ENCODE data around the gene WWOX. TPM values are rescaled to one million over a fixed set of nuclear protein-coding genes. Genes with fewer than 3 reads are reported as not detected.

Gene WWOX
- polyA plus RNA-seq, 2 of the 4 experiments (the other 2 are of a cell fraction): 16.0 to 17.2 TPM

DNA sequence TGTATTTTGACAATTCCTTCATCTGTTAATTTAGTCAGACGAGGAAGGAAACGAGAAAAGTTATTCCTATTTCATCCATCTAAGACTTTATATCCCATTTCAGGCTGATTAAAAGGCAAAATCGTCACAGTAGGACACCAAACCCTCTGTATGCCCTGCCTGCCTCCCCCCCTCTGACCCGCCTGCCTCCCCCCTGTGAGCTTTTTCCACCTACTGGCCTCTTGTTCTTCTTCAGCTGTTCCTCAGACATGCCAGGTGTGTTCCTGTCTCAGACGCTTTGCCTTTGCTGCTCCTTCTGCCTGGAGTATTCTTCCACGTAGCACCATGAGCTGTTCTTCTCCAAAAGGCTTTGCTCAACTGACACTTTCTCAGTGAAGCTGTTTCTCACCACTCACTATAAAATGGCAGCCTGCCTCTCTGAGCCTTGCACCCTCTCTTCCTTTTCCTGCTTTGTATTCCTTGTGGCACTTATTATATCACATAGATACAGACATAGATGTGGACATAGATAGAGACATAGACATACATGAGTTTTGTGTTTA is 777.7 kb downstream of the WWOX start:
- Histone ChIP-seq H3K9me3 (no peaks in the 10 kb centered on the region), H3K27ac (no peak overlapping the region), H3K4me1 (no peaks in the 10 kb centered on the region), H3K4me3 (no peak overlapping the region), H3K4me2 (no peak overlapping the region)
- ChIA-PET CTCF (interaction anchor here (0.9 kb wide), 1 partner anchor 10 kb away, joined by 3 read pairs; no protein-coding TSS in a partner anchor), POLR2A (no interaction called here)
- TF ChIP-seq JUN (IDR thresholded peaks at IDR 0.05) (no peak), CBX8 (IDR thresholded peaks at IDR 0.05) (no peak), SMC3 (IDR thresholded peaks at IDR 0.05) (no peak), RARB (CRISPR knock-in tag; IDR thresholded peaks at IDR 0.05) (no peak), HOXB13 (CRISPR knock-in tag; IDR thresholded peaks at IDR 0.05; ENCODE audit: low read depth) (no peak), FOXS1 (CRISPR knock-in tag; IDR thresholded peaks at IDR 0.05) (no peak), GATA3 (IDR thresholded peaks at IDR 0.05; ENCODE audit: borderline replicate concordance) (no peak), HEYL (CRISPR knock-in tag; IDR thresholded peaks at IDR 0.05) (no peak), EHMT2 (IDR thresholded peaks at IDR 0.05; ENCODE audit: low read depth) (no peak), ESRRA (IDR thresholded peaks at IDR 0.05; ENCODE audit: borderline replicate concordance, low read length) (no peak)
- TF ChIP-seq, protein P1, sequence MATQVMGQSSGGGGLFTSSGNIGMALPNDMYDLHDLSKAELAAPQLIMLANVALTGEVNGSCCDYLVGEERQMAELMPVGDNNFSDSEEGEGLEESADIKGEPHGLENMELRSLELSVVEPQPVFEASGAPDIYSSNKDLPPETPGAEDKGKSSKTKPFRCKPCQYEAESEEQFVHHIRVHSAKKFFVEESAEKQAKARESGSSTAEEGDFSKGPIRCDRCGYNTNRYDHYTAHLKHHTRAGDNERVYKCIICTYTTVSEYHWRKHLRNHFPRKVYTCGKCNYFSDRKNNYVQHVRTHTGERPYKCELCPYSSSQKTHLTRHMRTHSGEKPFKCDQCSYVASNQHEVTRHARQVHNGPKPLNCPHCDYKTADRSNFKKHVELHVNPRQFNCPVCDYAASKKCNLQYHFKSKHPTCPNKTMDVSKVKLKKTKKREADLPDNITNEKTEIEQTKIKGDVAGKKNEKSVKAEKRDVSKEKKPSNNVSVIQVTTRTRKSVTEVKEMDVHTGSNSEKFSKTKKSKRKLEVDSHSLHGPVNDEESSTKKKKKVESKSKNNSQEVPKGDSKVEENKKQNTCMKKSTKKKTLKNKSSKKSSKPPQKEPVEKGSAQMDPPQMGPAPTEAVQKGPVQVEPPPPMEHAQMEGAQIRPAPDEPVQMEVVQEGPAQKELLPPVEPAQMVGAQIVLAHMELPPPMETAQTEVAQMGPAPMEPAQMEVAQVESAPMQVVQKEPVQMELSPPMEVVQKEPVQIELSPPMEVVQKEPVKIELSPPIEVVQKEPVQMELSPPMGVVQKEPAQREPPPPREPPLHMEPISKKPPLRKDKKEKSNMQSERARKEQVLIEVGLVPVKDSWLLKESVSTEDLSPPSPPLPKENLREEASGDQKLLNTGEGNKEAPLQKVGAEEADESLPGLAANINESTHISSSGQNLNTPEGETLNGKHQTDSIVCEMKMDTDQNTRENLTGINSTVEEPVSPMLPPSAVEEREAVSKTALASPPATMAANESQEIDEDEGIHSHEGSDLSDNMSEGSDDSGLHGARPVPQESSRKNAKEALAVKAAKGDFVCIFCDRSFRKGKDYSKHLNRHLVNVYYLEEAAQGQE (IDR thresholded peaks at IDR 0.05): no peak
- TF ChIP-seq, protein P2, sequence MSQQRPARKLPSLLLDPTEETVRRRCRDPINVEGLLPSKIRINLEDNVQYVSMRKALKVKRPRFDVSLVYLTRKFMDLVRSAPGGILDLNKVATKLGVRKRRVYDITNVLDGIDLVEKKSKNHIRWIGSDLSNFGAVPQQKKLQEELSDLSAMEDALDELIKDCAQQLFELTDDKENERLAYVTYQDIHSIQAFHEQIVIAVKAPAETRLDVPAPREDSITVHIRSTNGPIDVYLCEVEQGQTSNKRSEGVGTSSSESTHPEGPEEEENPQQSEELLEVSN (IDR thresholded peaks at IDR 0.05; ENCODE audit: borderline replicate concordance, low read depth): no peak
- FAIRE-seq: no peak
- no peak for ATAC-seq
- DNase-seq (ENCODE audit: low read depth in 1 of 2, low spot score in 1 of 2): no peak
- WGBS (ENCODE audit: missing lambda C conversion rate): 33% methylated on average over 6 of the region's 6 CpGs

DNA sequence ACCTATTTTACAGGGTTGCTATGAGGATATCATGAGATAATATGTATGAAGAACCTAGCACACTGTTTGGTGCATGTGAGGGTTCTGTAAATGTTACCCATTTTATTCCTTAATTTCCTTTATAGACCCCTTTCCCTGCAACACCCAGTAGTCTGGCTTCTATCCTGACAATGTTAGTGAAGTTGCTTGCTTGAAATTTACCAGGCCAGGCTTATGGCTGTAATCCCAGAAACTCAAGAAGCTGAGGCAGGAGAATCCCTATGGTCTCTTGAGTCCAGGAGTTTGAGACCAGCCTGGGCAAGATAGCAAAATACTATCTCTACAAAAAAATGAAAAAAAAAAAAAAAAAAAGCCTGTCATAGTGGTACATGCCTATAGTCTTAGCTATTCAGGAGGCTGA is 779.1 kb downstream of the WWOX start:
- Histone ChIP-seq H3K4me3 (no peak overlapping the region), H3K4me2 (no peak overlapping the region), H3K27ac (no peak overlapping the region), H3K4me1 (no peaks in the 10 kb centered on the region), H3K9me3 (no peaks in the 10 kb centered on the region)
- POLR2A ChIA-PET: no interaction called here
- TF ChIP-seq KDM1A (IDR thresholded peaks at IDR 0.05; ENCODE audit: low read depth) (no peak), EP300 (IDR thresholded peaks at IDR 0.05) (no peak), RNF2 (IDR thresholded peaks at IDR 0.05; ENCODE audit: borderline replicate concordance, low read depth) (no peak), ESRRA (IDR thresholded peaks at IDR 0.05; ENCODE audit: borderline replicate concordance, low read length) (no peak), JUNB (IDR thresholded peaks at IDR 0.05) (no peak), NPAS2 (CRISPR knock-in tag; IDR thresholded peaks at IDR 0.05; ENCODE audit: borderline replicate concordance) (no peak), MAZ (IDR thresholded peaks at IDR 0.05; ENCODE audit: borderline replicate concordance, low read depth, low read length) (no peak), POLR2A (IDR thresholded peaks at IDR 0.05; ENCODE audit: low read length) (no peak), RAD21 (conservative IDR thresholded peaks at IDR 0.05 in 1 of 2, IDR thresholded peaks at IDR 0.05 in 1 of 2) (no peak), CEBPB (IDR thresholded peaks at IDR 0.05) (no peak), TP53 (CRISPR knock-in tag; IDR thresholded peaks at IDR 0.05) (no peak), EHF (CRISPR knock-in tag; IDR thresholded peaks at IDR 0.05) (no peak), JUN (IDR thresholded peaks at IDR 0.05) (no peak), MYC (IDR thresholded peaks at IDR 0.05; ENCODE audit: borderline replicate concordance, low read length) (no peak)
- TF ChIP-seq, protein P3, sequence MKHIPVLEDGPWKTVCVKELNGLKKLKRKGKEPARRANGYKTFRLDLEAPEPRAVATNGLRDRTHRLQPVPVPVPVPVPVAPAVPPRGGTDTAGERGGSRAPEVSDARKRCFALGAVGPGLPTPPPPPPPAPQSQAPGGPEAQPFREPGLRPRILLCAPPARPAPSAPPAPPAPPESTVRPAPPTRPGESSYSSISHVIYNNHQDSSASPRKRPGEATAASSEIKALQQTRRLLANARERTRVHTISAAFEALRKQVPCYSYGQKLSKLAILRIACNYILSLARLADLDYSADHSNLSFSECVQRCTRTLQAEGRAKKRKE (CRISPR knock-in tag; IDR thresholded peaks at IDR 0.05; ENCODE audit: low read depth): no peak
- TF ChIP-seq, protein P4, sequence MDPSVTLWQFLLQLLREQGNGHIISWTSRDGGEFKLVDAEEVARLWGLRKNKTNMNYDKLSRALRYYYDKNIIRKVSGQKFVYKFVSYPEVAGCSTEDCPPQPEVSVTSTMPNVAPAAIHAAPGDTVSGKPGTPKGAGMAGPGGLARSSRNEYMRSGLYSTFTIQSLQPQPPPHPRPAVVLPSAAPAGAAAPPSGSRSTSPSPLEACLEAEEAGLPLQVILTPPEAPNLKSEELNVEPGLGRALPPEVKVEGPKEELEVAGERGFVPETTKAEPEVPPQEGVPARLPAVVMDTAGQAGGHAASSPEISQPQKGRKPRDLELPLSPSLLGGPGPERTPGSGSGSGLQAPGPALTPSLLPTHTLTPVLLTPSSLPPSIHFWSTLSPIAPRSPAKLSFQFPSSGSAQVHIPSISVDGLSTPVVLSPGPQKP (IDR thresholded peaks at IDR 0.05; ENCODE audit: low read depth, low read length): no peak
- TF ChIP-seq, protein P5, sequence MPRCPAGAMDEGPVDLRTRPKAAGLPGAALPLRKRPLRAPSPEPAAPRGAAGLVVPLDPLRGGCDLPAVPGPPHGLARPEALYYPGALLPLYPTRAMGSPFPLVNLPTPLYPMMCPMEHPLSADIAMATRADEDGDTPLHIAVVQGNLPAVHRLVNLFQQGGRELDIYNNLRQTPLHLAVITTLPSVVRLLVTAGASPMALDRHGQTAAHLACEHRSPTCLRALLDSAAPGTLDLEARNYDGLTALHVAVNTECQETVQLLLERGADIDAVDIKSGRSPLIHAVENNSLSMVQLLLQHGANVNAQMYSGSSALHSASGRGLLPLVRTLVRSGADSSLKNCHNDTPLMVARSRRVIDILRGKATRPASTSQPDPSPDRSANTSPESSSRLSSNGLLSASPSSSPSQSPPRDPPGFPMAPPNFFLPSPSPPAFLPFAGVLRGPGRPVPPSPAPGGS (IDR thresholded peaks at IDR 0.05): no peak
- no peak for FAIRE-seq
- no peak for ATAC-seq
- CTCF ChIA-PET: no interaction called here
- DNase-seq (ENCODE audit: low read depth in 1 of 2, low spot score in 1 of 2): no peak
